IMR-90 (cell line): Measurements from ENCODE around the gene TGFB3. TPM values are rescaled to one million over a fixed set of nuclear protein-coding genes. Genes with fewer than 3 reads are reported as not detected.

Source experiments
- ATAC-seq: fragments of 200-7000 bp; cut with Tn5 transposase; 2 replicates; pipeline ENCODE4 v1.9.1; 2020; ENCODE audit warnings: low read depth, mild to moderate bottlenecking, moderate library complexity
- BruUV-seq: library from RNA; stranded (reverse); fragments of 400-500 nt; replicated peaks from 2 replicates; lab custom pipeline; 2021; lab: Mats Ljungman, UMichigan
- CTCF ChIA-PET: fragments of 300-600 bp; formaldehyde crosslinking; extraction: SDS; loops from one replicate; lab custom pipeline; 2021; ENCODE audit warnings: antibody characterized with exemption; lab: Yijun Ruan, JAX
- POLR2A ChIA-PET: fragments of 300-600 bp; sonication (Branson Sonifier 250); formaldehyde crosslinking; loops from one replicate; lab custom pipeline; 2022; ENCODE audit warnings: antibody characterized with exemption; ENCODE audit not compliant: unreplicated experiment; lab: Charles Lee
- DNase-seq: peaks from one replicate; pipeline ENCODE4 v3.0.0; 2013
- H2AFZ ChIP-seq: replicated peaks from 2 replicates; pipeline ENCODE3; 2013; ENCODE audit warnings: low read length, mild to moderate bottlenecking; ENCODE audit not compliant: poor library complexity
- H2AK5ac ChIP-seq: 2 replicates; pipeline ENCODE4 v1.6.1; 2013; ENCODE audit warnings: low read depth, low read length, inconsistent platforms
- H2AK9ac ChIP-seq: replicated peaks from 2 replicates; pipeline ENCODE3; 2013; ENCODE audit warnings: mild to moderate bottlenecking, low read depth, low read length, moderate library complexity; ENCODE audit not compliant: poor library complexity
- H2BK120ac ChIP-seq: 2 replicates; pipeline ENCODE4 v1.6.1; 2013; ENCODE audit warnings: low read depth, low read length, inconsistent platforms
- H2BK15ac ChIP-seq: 3 replicates; pipeline ENCODE4 v1.6.1; 2013; ENCODE audit warnings: low read depth, low read length, inconsistent platforms
- H2BK20ac ChIP-seq: 2 replicates; pipeline ENCODE4 v1.6.1; 2013; ENCODE audit warnings: low read depth, mild to moderate bottlenecking, inconsistent platforms, low read length, moderate library complexity
- H2BK5ac ChIP-seq: 2 replicates; pipeline ENCODE4 v1.6.1; 2013; ENCODE audit warnings: mild to moderate bottlenecking, low read depth, low read length, inconsistent platforms; ENCODE audit not compliant: poor library complexity, severe bottlenecking
- H3K14ac ChIP-seq: replicated peaks from 2 replicates; pipeline ENCODE4 v1.6.1; 2013; ENCODE audit warnings: low read depth, low read length, inconsistent platforms
- H3K18ac ChIP-seq: 2 replicates; pipeline ENCODE4 v1.6.1; 2013; ENCODE audit warnings: low read depth, low read length, control low read depth
- H3K23ac ChIP-seq: 2 replicates; pipeline ENCODE4 v1.6.1; 2013; ENCODE audit warnings: low read depth, low read length, inconsistent platforms
- H3K27ac ChIP-seq: 2 replicates; pipeline ENCODE4 v1.5.1; 2013; ENCODE audit warnings: mild to moderate bottlenecking, control low read depth, low read length; ENCODE audit not compliant: insufficient read depth
- H3K27me3 ChIP-seq: 2 replicates; pipeline ENCODE4 v1.6.1; 2013; ENCODE audit warnings: low read length; ENCODE audit not compliant: control insufficient read depth, insufficient read depth
- H3K36me3 ChIP-seq: 2 replicates; pipeline ENCODE4 v1.6.1; 2013; ENCODE audit warnings: low read length, mixed read lengths; ENCODE audit not compliant: control insufficient read depth, insufficient read depth
- H3K4ac ChIP-seq: 2 replicates; pipeline ENCODE4 v1.6.1; 2013; ENCODE audit warnings: low read depth, low read length, inconsistent platforms
- H3K4me1 ChIP-seq: 2 replicates; pipeline ENCODE4 v1.6.1; 2013; ENCODE audit warnings: low read length, mixed read lengths; ENCODE audit not compliant: control insufficient read depth, insufficient read depth
- H3K4me2 ChIP-seq: 2 replicates; pipeline ENCODE4 v1.6.1; 2013; ENCODE audit warnings: low read depth, mild to moderate bottlenecking, control low read depth, low read length, moderate library complexity
- H3K4me3 ChIP-seq: 2 replicates; pipeline ENCODE4 v1.5.1; 2013; ENCODE audit warnings: low read depth, mild to moderate bottlenecking, control low read depth, low read length, moderate library complexity; ENCODE audit not compliant: insufficient read depth
- H3K56ac ChIP-seq: 2 replicates; pipeline ENCODE4 v1.6.1; 2013; ENCODE audit warnings: low read length, inconsistent platforms; ENCODE audit not compliant: insufficient read depth; ENCODE audit errors: extremely low read depth
- H3K79me1 ChIP-seq, 2 experiments: 2 replicates each; pipeline ENCODE4 v1.6.1; 2013; ENCODE audit warnings: low read length in 2 of 2, inconsistent platforms in 1 of 2, low read depth in 1 of 2
- H3K9ac ChIP-seq: 2 replicates; pipeline ENCODE4 v1.6.1; 2013; ENCODE audit warnings: low read depth, low read length, control low read depth
- H3K9me1 ChIP-seq: 2 replicates; pipeline ENCODE4 v1.6.1; 2013; ENCODE audit warnings: low read length, inconsistent platforms; ENCODE audit not compliant: insufficient read depth
- H3K9me3 ChIP-seq: 2 replicates; pipeline ENCODE4 v1.6.1; 2013; ENCODE audit warnings: low read length; ENCODE audit not compliant: control insufficient read depth, insufficient read depth
- H4K20me1 ChIP-seq: 2 replicates; pipeline ENCODE4 v1.6.1; 2013; ENCODE audit warnings: low read length, inconsistent platforms; ENCODE audit not compliant: insufficient read depth
- H4K5ac ChIP-seq: 2 replicates; pipeline ENCODE4 v1.6.1; 2013; ENCODE audit warnings: mild to moderate bottlenecking, low read depth, low read length, control low read depth
- H4K8ac ChIP-seq, 2 experiments: 2 replicates each; pipeline ENCODE4 v1.6.1; 2013; ENCODE audit warnings: low read depth in 2 of 2, low read length in 2 of 2, control low read depth in 1 of 2, inconsistent platforms in 1 of 2
- H4K91ac ChIP-seq: 2 replicates; pipeline ENCODE4 v1.6.1; 2013; ENCODE audit warnings: low read depth, low read length, inconsistent platforms; ENCODE audit not compliant: insufficient read depth
- BHLHE40 ChIP-seq: fragments of 150-350 bp; IDR thresholded peaks from 2 replicates; pipeline ENCODE4 v1.6.1; 2016; ENCODE audit warnings: mild to moderate bottlenecking, low read depth, low read length
- CEBPB ChIP-seq: IDR thresholded peaks from 2 replicates; pipeline ENCODE4 v1.6.1; 2012; ENCODE audit warnings: low read depth, low read length, improper control_type of control experiment
- CHD1 ChIP-seq: IDR thresholded peaks from 2 replicates; pipeline ENCODE4 v1.6.1; 2012; ENCODE audit warnings: low read depth, low read length, improper control_type of control experiment
- CTCF ChIP-seq: conservative IDR thresholded peaks from 2 replicates; pipeline ENCODE4 v1.5.1; 2012; ENCODE audit warnings: mild to moderate bottlenecking, low read depth, low read length, improper control_type of control experiment
- ELK1 ChIP-seq: fragments of 150-350 bp; IDR thresholded peaks from 2 replicates; pipeline ENCODE4 v1.6.1; 2016; ENCODE audit warnings: low read depth, mild to moderate bottlenecking, low read length, moderate library complexity, borderline replicate concordance
- FOS ChIP-seq: fragments of 150-350 bp; IDR thresholded peaks from 2 replicates; pipeline ENCODE4 v1.6.1; 2016; ENCODE audit warnings: low read depth, low read length
- MAZ ChIP-seq: IDR thresholded peaks from 2 replicates; pipeline ENCODE4 v1.6.1; 2012; ENCODE audit warnings: low read depth, mild to moderate bottlenecking, low read length, improper control_type of control experiment, moderate library complexity, borderline replicate concordance
- MXI1 ChIP-seq: IDR thresholded peaks from 2 replicates; pipeline ENCODE4 v1.6.1; 2012; ENCODE audit warnings: low read depth, mild to moderate bottlenecking, low read length, moderate library complexity, borderline replicate concordance
- NFE2L2 ChIP-seq: fragments of 150-350 bp; IDR thresholded peaks from 2 replicates; pipeline ENCODE4 v1.6.1; 2016; ENCODE audit warnings: low read depth, mild to moderate bottlenecking, low read length
- POLR2A ChIP-seq: IDR thresholded peaks from 2 replicates; pipeline ENCODE4 v1.6.1; 2012; ENCODE audit warnings: mild to moderate bottlenecking, low read depth, low read length
- RCOR1 ChIP-seq: IDR thresholded peaks from 2 replicates; pipeline ENCODE4 v1.6.1; 2012; ENCODE audit warnings: mild to moderate bottlenecking, low read length, improper control_type of control experiment; ENCODE audit not compliant: insufficient replicate concordance
- RFX5 ChIP-seq: IDR thresholded peaks from 2 replicates; pipeline ENCODE4 v1.8.0; 2012; ENCODE audit warnings: low read depth, mild to moderate bottlenecking, low read length, moderate library complexity
- USF2 ChIP-seq: fragments of 150-350 bp; IDR thresholded peaks from 2 replicates; pipeline ENCODE4 v1.6.1; 2017; ENCODE audit warnings: mild to moderate bottlenecking, antibody characterized with exemption, low read length, low read depth
- WGBS, 2 experiments: methylation state at CpG; one replicate each; pipeline versions ENCODE4 v1.1.5 to v1.1.7; 2013; ENCODE audit warnings: missing lambda C conversion rate in 2 of 2; ENCODE audit not compliant: insufficient read length in 1 of 2; ENCODE audit errors: extremely low coverage in 2 of 2; 5-methylcytosine and 5-hydroxymethylcytosine counted together
- dilution Hi-C: fragments of 300-500 bp; cut with HindIII; formaldehyde crosslinking; loops from one replicate; pipeline ENCODE4 v1.14.3; 2018; ENCODE audit warnings: low sequenced_read_pairs; ENCODE audit not compliant: unreplicated experiment
- in situ Hi-C: fragments of 300-500 bp; cut with MboI; formaldehyde crosslinking; loops from 3 replicates; pipeline ENCODE4 v1.14.3; 2019; ENCODE audit warnings: low sequenced_read_pairs, inconsistent platforms, mixed read lengths
- intact Hi-C: fragments of 100-400 bp; cut with micrococcal nuclease; formaldehyde crosslinking; loops from 2 replicates; pipeline ENCODE4 v1.10.0; 2022
- polyA plus RNA-seq, 3 experiments: library from polyadenylated mRNA; depleted of rRNA; stranded (reverse); fragments of >200 nt; gene quantifications; 2 replicates each; pipeline ENCODE4 v1.2.3, GENCODE V29; 2012; ENCODE audit warnings: low replicate concordance in 1 of 3
- total RNA-seq: library from RNA; depleted of rRNA; stranded (reverse); fragments of >200 nt; gene quantifications from 2 replicates; pipeline ENCODE4 v1.2.3, GENCODE V29; 2012

The TGFB3 gene
- total and polyA plus RNA-seq, 2 of the 4 experiments (the other 2 are of a cell fraction), result 2.2 to 4.3 TPM

GRCh38 chr14:76023757-76024156, 42.0 kb upstream of the TGFB3 start:
- Histone ChIP-seq H4K91ac (no peak overlapping the region), H3K79me1 (peaks cover 5 to 7% of the 10 kb centered on the region in 2 experiments; a peak in 2 of 4 replicates), H3K4me3 (no peak overlapping the region), H3K4me2 (no peak overlapping the region), H2BK15ac (no peak overlapping the region), H2AK5ac (no peak overlapping the region), H2AK9ac (no peak overlapping the region), H3K9ac (no peak overlapping the region), H4K5ac (no peak overlapping the region), H2BK120ac (no peak overlapping the region), H3K23ac (no peak overlapping the region), H2AFZ (no peak overlapping the region), H3K36me3 (peaks cover 16% of the 10 kb centered on the region), H2BK5ac (no peak overlapping the region), H3K14ac (no peak overlapping the region), H3K27me3 (no peaks in the 10 kb centered on the region), H3K4me1 (no peaks in the 10 kb centered on the region), H3K4ac (no peak overlapping the region), H3K9me1 (no peaks in the 10 kb centered on the region), H3K56ac (no peak overlapping the region), H4K8ac (no peak overlapping the region), H3K27ac (no peak overlapping the region), H4K20me1 (no peaks in the 10 kb centered on the region), H3K9me3 (no peaks in the 10 kb centered on the region), H2BK20ac (no peak overlapping the region), H3K18ac (no peak overlapping the region)
- in situ Hi-C loops (no loop called here), dilution Hi-C loops (no loop called here), intact Hi-C loops (no loop called here)
- no TSS peak for BruUV-seq
- no peak for DNase-seq
- TF ChIP-seq RCOR1, result no peak
- TF ChIP-seq MAZ, result no peak
- TF ChIP-seq MXI1, result no peak
- no peak for TF ChIP-seq NFE2L2
- no peak for TF ChIP-seq RFX5
- no peak for TF ChIP-seq USF2
- TF ChIP-seq ELK1, result no peak
- TF ChIP-seq CEBPB, result no peak
- TF ChIP-seq FOS, result no peak
- TF ChIP-seq POLR2A, result no peak
- TF ChIP-seq CHD1, result no peak
- TF ChIP-seq CTCF, result no peak
- no peak for TF ChIP-seq BHLHE40
- no CpG with 5 or more reads among the region's 1 CpG for WGBS, 2 experiments
- ATAC-seq, result no peak
- CTCF ChIA-PET, result no interaction called here
- POLR2A ChIA-PET, result no interaction called here
